C4-2B (cell line): ENCODE data around the gene BRWD1.
"Not testable (repeated sequence)": the region's sequence is repeated elsewhere in the genome, so short reads cannot be mapped to it uniquely, and the experiment has no call there.

Experiments
- H3K27ac ChIP-seq: fragments of 450-650 bp; 2 replicates; pipeline ENCODE4 v1.5.1; 2017
- CTCF ChIP-seq: fragments of 450-650 bp; conservative IDR thresholded peaks from 2 replicates; pipeline ENCODE4 v1.5.1; 2017; ENCODE audit warnings: mild to moderate bottlenecking
- ZFX ChIP-seq: fragments of 450-650 bp; IDR thresholded peaks from 2 replicates; pipeline ENCODE4 v1.6.1; 2017

Gene BRWD1

GRCh38 chr21:39238275-39238674 lies 75.2 kb downstream of the BRWD1 start:
- no peak overlapping the region for H3K27ac ChIP-seq
- TF ChIP-seq ZFX = no peak
- TF ChIP-seq CTCF = no peak

DNA sequence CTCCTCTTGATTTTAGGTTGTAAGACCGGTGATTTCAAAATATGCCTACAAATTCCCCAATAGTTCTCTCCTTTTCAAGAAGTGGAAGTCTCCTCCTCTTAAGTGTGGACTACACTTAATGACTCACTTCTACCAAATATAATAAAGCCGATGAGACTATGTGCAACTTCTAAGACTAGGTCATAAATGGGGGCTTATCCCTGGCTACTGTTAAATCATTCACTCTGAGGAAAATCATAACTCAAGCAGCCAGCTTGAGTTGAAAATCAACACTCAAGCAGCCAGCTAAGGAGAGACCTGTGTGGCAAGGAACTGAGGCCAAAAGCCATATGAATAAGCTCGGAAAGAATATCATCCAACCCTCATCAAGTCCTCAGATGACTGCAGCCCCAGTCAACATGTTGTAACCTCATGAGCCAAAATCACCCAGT lies 80.6 kb downstream of the BRWD1 start:
- TF ChIP-seq ZFX = no peak
- no peak for TF ChIP-seq CTCF
- H3K27ac ChIP-seq = no peak overlapping the region

DNA sequence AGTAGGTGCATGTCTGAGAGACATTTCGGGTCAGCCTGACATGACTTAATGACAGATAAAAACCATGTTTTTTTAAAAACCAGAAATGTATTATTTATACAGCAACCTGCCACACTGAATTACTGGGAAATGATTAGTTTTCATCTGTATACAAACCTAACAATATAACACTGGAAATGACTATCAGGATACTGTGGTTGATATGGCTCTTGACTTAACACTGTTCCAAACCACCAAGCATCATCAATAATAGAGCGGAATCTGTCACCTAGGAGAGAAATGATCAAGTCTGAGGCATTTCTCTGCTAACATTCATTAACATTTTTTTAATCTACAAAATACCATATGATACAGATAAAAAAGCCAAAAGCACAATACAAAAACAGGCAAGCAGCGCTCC lies 88.5 kb downstream of the BRWD1 start:
- H3K27ac ChIP-seq = no peak overlapping the region
- TF ChIP-seq CTCF (no peak), ZFX (no peak)

GRCh38 chr21:39221997-39222486 lies 91.4 kb downstream of the BRWD1 start:
- no peak overlapping the region for H3K27ac ChIP-seq
- TF ChIP-seq ZFX = no peak
- TF ChIP-seq CTCF = no peak

- H3K27ac ChIP-seq = no peak overlapping the region
- TF ChIP-seq CTCF = no peak
- TF ChIP-seq ZFX = no peak
Observed at GRCh38 chr21:39221282-39221996, 92.0 kb downstream of the BRWD1 start.

- H3K27ac ChIP-seq = not testable (repeated sequence)
Observed at GRCh38 chr21:39220875-39221274, 92.6 kb downstream of the BRWD1 start.

DNA sequence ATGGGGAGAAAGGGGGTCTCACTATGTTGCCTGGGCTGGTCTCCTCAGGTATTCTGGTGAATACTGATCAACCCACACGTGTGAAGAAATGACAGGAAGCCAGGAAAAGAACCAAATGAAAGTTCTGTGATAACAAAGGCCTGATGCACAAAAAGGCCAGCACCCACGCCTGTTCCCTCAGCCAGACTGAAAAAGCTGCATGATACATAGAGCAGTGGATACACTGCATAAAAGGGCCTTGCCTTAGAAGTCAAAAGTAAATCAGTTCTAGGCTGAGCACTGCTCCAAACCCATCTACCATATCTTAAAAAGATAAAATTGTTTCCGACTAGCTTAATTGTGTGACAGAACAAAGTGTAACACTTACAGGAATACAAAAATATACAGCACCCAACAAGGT lies 93.3 kb downstream of the BRWD1 start:
- H3K27ac ChIP-seq = no peak overlapping the region
- no peak for TF ChIP-seq CTCF
- no peak for TF ChIP-seq ZFX

GRCh38 chr21:39218082-39218409 lies 95.4 kb downstream of the BRWD1 start:
- TF ChIP-seq CTCF (no peak), ZFX (no peak)
- no peak overlapping the region for H3K27ac ChIP-seq
